Cardiac muscle cell (in vitro differentiated cells and primary cell): ENCODE data around the gene TRIM5. TPM values are rescaled to one million over a fixed set of nuclear protein-coding genes. Genes with fewer than 3 reads are reported as not detected.
A peak's percentile ranks its signal among the peaks of the same experiment; 100 is the strongest.
"Not testable (repeated sequence)": the region's sequence is repeated elsewhere in the genome, so short reads cannot be mapped to it uniquely, and the experiment has no call there.

Experiments used
- DNase-seq, 2 donors: peaks; one replicate each; pipeline versions ENCODE4 v3.0.0 to v3.0.0-alpha.2; 2010 to 2017; ENCODE audit warnings: low read depth in 1 of 2, low spot score in 1 of 2
- H3K27ac ChIP-seq: fragments of 200-600 bp; sonication (generic); 2 replicates; pipeline ENCODE4 v1.5.1; 2016
- H3K27me3 ChIP-seq: fragments of 200-600 bp; sonication (generic); 2 replicates; pipeline ENCODE4 v1.6.0; 2016; ENCODE audit warnings: control low read depth
- H3K36me3 ChIP-seq: fragments of 200-600 bp; sonication (generic); 2 replicates; pipeline ENCODE4 v1.5.1; 2016; ENCODE audit warnings: control low read depth
- H3K4me1 ChIP-seq: fragments of 200-600 bp; sonication (generic); 2 replicates; pipeline ENCODE4 v1.8.1; 2017; ENCODE audit warnings: low read depth, mild to moderate bottlenecking, mixed run types
- H3K4me3 ChIP-seq: fragments of 200-600 bp; sonication (generic); 2 replicates; pipeline ENCODE4 v1.5.1; 2016; ENCODE audit warnings: mild to moderate bottlenecking
- H3K9me3 ChIP-seq: fragments of 200-600 bp; sonication (generic); 2 replicates; pipeline ENCODE4 v1.5.1; 2017; ENCODE audit warnings: low read depth, mild to moderate bottlenecking, control low read depth
- CTCF ChIP-seq: IDR thresholded peaks from 2 replicates; pipeline ENCODE4 v1.5.1; 2012; ENCODE audit warnings: low read depth, mild to moderate bottlenecking, low read length
- polyA plus RNA-seq: library from polyadenylated mRNA; unstranded; fragments of >200 nt; fragmentation: Nextera tagmentation; extraction: Ambion mirVana; gene quantifications from 2 replicates; pipeline ENCODE4 v1.2.1, GENCODE V29; 2016
- total RNA-seq: library from RNA; depleted of rRNA; stranded (reverse); fragments of >200 nt; gene quantifications from 2 replicates; pipeline ENCODE4 v1.2.3, GENCODE V29; 2016

The TRIM5 gene
- total RNA-seq: 13.4 and 18.0 TPM in 2 replicates
- polyA plus RNA-seq: 12.6 and 19.9 TPM in 2 replicates

GRCh38 chr11:5684646-5685362 is at the start of gene TRIM5:
TRIM5 (minus strand) TSS chr11:5685074; CDS start chr11:5680177, 4,897 bp downstream.
- TF ChIP-seq CTCF: peak; percentile 73
- peaks cover 1% of the 10 kb centered on the region for H3K36me3 ChIP-seq
- no peaks in the 10 kb centered on the region for H3K9me3 ChIP-seq
- DNase-seq: peak; percentile 93 to 98
- H3K4me3 ChIP-seq: peak within 1 kb of the TSS; percentile 30
- no peaks in the 10 kb centered on the region for H3K4me1 ChIP-seq
- no peaks in the 10 kb centered on the region for H3K27me3 ChIP-seq
- peak within 1 kb of the TSS; percentile 99 for H3K27ac ChIP-seq

DNA sequence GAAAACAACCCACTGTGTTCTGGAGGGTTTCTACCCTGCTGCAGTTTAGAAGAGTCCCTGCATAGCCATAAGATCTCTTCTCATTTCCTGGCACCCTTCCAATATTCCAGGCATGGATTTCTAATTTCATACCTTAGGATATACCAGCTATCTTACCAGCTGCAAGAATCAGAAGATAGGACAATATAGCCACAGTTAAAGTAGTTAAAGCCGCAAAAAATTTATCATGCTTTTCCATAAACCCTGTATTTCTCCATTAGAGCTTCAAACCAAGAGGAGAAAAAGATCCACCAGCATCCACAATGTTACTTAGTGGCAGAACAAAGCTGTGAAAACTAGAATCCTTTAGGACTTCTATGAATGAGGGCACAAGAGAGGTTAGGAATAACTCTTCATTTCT is 42.8 kb upstream of the TRIM5 start:
- H3K36me3 ChIP-seq: no peaks in the 10 kb centered on the region
- DNase-seq: no peak
- TF ChIP-seq CTCF: no peak
- no peaks in the 10 kb centered on the region for H3K27me3 ChIP-seq
- no peak overlapping the region for H3K4me3 ChIP-seq
- no peak overlapping the region for H3K27ac ChIP-seq
- H3K4me1 ChIP-seq: no peaks in the 10 kb centered on the region
- H3K9me3 ChIP-seq: no peaks in the 10 kb centered on the region

DNA sequence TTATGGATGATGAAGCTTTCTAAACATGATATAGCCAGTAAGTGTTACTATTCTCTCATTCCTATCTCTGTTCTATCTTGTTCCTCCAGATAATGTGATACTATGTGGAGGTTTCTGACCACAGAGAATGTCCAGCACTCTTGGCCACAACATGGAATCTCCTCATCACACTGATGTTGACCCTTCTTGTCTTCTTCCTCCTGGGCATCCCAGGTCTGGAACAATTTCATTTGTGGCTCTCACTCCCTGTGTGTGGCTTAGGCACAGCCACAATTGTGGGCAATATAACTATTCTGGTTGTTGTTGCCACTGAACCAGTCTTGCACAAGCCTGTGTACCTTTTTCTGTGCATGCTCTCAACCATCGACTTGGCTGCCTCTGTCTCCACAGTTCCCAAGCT is 41.5 kb upstream of the TRIM5 start:
- Histone ChIP-seq H3K4me1 (no peaks in the 10 kb centered on the region), H3K9me3 (no peaks in the 10 kb centered on the region), H3K27ac (no peak overlapping the region), H3K4me3 (no peak overlapping the region), H3K36me3 (no peaks in the 10 kb centered on the region), H3K27me3 (no peaks in the 10 kb centered on the region)
- no peak for DNase-seq
- TF ChIP-seq CTCF: no peak

DNA sequence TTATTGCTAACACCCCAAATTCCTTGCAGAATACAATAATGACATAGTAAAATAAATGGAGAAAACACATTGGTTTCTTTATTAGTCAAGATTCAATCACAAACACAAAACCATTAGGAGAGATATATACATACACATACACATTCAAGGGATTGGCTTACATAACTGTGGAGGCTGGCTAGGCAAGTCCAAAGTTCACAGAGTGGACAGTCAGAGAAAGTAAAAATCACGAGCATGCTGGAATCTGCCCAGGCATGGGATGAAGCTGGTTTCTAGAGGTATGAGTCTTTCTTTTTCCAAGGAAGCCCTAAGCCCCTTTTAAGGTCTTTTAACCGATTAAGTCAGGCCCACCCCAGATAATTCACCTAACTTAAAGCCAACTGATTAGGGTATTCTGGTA is 37.7 kb upstream of the TRIM5 start:
- Histone ChIP-seq H3K27ac (no peak overlapping the region), H3K27me3 (no peaks in the 10 kb centered on the region), H3K36me3 (no peaks in the 10 kb centered on the region), H3K9me3 (no peaks in the 10 kb centered on the region), H3K4me3 (no peak overlapping the region), H3K4me1 (no peaks in the 10 kb centered on the region)
- DNase-seq: no peak
- no peak for TF ChIP-seq CTCF

DNA sequence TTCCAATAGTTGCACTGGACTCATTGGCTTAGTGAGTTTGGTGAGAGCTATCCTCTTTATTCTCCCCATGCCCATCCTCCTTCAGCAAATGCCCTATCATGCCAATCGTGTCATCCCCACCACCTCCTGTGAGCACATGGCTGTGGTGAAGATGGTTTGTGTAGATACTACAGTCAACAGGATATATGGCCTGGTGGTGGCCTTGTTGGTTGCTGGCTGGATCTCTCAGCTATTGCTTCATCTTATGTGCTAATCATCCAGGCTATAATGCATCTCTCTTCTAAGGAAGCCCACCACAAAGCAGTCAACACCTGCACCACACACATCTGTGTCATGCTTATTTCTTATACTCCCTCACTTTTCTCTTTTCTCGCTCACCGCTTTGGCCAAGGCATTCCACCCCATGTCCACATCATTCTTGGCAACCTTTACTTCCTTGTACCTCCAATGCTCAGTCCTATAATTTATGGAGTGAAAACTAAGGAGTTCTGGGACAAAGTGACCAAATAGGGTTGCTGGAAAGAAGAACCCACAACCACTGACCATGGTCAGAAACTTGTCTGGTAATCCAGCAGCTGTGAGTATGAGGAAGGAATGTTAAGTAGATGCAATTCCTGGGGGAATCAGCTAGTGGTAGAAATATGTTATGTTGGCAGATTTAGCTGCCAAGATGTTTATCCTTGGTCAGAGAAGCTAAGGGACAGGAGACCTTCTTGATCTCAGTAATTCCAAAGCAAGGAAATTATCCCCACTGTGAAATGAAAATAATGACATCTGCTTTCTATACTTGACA is 35.0 kb upstream of the TRIM5 start:
- Histone ChIP-seq H3K4me3 (no peak overlapping the region), H3K27me3 (no peaks in the 10 kb centered on the region), H3K4me1 (no peaks in the 10 kb centered on the region), H3K36me3 (no peaks in the 10 kb centered on the region), H3K9me3 (no peaks in the 10 kb centered on the region), H3K27ac (no peak overlapping the region)
- TF ChIP-seq CTCF: no peak
- no peak for DNase-seq

DNA sequence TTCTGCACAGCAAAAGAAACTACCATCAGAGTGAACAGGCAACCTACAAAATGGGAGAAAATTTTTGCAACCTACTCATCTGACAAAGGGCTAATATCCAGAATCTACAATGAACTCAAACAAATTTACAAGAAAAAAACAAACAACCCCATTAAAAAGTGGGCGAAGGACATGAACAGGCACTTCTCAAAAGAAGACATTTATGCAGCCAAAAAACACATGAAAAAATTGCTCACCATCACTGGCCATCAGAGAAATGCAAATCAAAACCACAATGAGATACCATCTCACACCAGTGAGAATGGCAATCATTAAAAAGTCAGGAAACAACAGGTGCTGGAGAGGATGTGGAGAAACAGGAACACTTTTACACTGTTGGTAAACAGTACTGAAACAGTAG is 31.6 kb upstream of the TRIM5 start:
- H3K9me3 ChIP-seq, H3K36me3 ChIP-seq, H3K4me1 ChIP-seq: not testable (repeated sequence)

More for the DNA sequence above, 31.6 kb upstream of the TRIM5 start:
- not testable (repeated sequence) for H3K27ac ChIP-seq, H3K27me3 ChIP-seq, H3K4me3 ChIP-seq, DNase-seq
